Measurements from ENCODE around the gene PRLR.
"Not testable (repeated sequence)": the region's sequence is repeated elsewhere in the genome, so short reads cannot be mapped to it uniquely, and the experiment has no call there.

PRLR gene

DNA sequence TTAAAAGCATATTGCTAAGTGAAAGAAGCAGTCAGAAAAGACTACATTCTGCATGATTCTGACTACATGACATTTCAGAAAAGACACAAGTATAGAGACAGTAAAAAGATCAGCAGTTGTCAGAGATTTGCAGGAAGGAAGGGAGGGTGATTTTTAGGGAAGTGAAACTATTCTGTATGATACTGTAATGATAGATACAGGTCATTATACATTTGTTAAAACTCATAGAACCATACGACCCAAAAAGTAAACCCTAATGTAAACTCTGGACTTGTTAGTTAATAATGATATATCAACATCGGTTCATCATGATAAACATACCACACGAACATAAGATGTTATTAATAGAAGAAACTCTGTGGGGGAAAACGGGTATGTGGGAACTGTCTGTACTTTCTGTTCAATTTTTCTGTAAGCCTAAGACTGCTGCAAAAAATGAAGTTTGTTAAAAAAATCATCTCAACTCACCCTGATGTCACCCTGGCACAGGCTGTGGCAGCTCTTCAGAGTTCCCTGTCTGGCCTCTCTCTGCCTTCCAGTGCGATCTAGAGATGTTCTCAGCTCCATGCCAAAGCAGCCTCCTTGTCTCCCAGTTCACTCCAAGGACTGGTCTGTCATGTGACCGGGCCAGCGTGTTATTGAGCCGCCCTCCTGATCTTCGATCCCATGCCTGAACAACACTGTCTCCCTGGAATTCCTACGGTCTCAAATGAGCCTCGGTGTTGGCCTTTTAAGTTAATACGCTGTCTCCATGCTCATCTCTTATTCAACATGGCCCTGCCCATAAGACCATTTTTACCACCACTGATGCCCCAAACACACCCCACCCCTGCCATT is 35.4 kb downstream of the PRLR start:
- no peak for DNase-seq

DNA sequence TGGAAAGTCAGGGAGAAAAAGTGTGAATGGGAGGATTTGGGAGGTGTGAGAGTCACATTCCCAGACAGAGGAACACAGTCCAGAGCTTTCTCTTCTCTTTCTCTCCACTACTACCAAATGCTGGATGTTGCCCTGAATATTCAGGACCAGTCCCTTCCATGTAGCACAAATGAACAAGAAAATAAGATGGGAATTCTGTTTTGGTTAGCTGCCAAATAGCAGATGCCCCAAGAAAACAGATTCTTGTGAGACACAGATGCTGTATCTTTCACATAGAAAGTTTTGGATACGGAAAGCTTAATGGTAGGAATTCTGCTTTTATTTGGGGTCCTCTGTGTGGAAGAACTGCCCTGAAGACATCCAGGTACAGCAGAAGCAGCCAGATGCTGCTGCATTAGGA is 37.8 kb downstream of the PRLR start:
- DNase-seq = no peak

- DNase-seq = not testable (repeated sequence)
Observed at GRCh38 chr5:35189801-35190200, 40.5 kb downstream of the PRLR start.

DNA sequence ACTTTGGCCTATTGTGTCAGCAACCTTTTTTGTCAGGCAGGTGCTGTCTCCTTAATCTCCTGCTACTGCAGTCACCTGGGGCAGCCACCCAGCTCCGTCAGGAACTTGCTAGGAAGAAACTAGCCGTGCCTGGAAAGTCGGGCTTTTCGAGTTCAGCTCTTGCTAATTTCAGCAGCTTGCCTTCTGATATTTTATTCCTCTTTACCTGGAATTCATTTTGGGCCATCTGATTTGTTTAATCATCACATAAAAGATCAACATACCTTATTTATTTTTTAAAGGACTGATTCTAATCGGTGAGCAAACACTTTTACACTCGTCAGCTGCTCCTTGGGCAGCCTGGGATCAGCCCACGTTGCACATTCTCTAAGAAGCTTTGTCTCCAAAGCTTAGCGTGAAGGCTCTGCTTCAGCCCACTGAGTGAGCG is 42.2 kb downstream of the PRLR start:
- DNase-seq = no peak

GRCh38 chr5:35187621-35188020 is 42.7 kb downstream of the PRLR start:
- DNase-seq = not testable (repeated sequence)

DNA sequence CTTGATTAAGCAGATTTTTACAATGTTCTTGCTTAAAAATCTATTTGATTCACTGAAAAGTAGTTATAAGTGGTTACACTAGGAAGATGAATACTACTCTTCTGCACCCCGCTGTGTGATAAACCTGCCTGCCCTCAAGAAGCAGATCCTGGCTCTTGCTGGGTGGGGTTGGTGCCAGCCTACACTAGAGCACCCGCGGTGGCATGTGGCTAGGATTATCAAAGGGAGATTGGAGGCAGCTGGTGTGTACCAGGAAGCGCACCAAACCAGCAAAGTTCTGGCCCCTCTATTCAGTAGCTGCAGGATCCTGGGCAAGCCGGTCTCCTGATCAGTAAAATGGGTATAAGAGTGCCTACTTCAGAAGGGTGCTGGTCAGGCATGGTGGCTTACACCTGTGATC is 43.5 kb downstream of the PRLR start:
- DNase-seq = no peak

DNA sequence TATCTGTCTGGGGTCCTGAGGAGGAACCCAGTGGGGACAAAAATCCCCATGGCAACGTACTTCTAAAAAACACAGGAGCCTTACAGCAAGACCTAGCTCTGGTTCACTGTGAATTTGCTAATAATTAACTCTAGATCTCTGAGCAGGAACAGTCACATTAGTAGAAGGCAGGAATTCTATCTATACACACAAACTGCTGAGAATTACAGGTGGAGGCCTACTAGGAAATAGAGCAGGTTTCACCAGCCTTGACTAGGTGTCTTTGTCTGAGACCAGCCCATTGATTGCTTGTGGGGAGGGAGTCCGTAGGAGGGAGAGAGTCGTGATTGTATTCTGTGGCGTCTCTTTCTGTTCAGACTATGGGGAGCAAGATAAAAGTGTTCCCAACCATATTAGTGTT is 44.8 kb downstream of the PRLR start:
- DNase-seq = no peak

- no peak for DNase-seq
Observed at GRCh38 chr5:35183556-35183955, 46.7 kb downstream of the PRLR start.

- DNase-seq = peak; percentile 43
Observed at GRCh38 chr5:35182910-35183535, 47.3 kb downstream of the PRLR start.

DNA sequence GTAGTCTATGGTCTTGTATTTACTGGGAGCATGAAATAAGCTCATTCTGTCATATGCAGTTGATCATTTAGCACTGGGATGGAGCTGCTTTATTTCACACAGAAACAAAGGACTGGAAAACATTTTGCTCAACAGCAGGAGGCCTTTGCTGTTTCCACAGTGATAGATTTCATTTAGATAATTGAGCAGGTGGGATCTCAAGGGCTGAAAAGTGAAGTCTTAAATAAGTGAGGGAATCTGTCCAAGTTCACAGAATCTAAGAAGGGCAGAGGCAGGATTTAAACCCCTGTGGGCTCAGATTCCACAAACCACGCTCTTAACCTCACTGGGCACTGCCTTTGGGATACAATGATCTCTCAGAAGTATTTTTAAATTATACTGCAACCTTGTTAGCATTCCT is 47.8 kb downstream of the PRLR start:
- no peak for DNase-seq

- no peak for DNase-seq
Observed at GRCh38 chr5:35180046-35180445, 50.2 kb downstream of the PRLR start.

DNA sequence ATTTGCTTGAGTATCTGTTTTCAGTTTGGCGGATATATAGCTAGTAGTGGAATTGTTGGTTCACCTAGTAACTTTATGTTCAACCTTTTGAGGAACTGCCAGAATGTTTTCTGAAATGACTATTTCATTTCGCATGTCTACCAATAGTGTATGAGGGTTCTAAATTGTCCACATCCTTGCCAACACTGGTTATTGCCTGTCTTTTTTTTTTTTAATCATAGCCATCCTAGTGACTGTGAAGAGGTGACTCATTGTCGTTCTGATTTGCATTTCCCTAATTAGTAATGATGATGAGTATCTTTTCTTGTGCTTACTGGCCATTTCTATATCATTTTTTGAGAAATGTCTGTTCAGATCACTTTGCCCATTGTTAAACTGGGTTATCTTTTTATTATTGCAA is 52.5 kb downstream of the PRLR start:
- no peak for DNase-seq

- DNase-seq = no peak
Observed at GRCh38 chr5:35172533-35172932, 57.8 kb downstream of the PRLR start.

DNA sequence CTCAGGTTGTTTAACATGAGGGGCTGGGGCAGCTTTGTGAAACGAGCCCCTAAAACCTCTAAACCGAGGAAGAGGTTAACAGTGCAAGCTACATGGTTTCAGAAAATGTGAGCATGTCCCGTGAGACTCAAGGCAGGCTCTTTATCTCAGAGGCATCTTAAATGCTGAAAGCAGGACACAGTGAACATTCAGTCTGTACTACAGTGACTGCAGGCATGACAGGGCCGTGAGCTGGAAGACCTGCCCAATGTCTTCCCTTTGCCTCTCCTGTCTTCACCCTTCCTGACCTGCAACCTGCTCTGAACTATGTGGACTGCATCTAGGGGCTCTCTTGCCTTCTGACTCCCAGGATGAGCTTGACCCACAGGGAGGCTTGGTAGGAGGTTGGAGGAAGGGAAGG is 58.3 kb downstream of the PRLR start:
- no peak for DNase-seq

- no peak for DNase-seq
Observed at GRCh38 chr5:35171078-35171477, 59.2 kb downstream of the PRLR start.

DNA sequence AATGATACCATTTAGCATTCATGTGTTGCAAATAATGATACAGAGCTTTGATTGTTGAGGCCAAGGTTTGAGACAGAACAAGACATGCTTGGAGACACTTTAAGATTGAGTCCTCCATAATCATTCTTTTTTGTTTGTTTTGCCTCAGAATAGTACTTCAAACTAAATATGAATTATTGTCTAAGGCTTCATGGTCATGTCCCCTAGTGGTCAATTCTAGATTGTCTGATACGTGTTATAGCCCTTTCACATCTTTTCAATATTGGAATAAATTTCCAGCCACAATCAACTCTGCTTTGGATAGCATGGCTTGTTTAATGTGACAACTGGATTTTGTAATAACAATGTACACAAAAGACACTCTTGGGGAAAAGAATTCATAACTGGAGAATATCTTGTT is 64.2 kb downstream of the PRLR start:
- DNase-seq = no peak

- no peak for DNase-seq
Observed at GRCh38 chr5:35164860-35165542, 65.3 kb downstream of the PRLR start.

GRCh38 chr5:35163710-35164033 is 66.6 kb downstream of the PRLR start:
- no peak for DNase-seq

DNA sequence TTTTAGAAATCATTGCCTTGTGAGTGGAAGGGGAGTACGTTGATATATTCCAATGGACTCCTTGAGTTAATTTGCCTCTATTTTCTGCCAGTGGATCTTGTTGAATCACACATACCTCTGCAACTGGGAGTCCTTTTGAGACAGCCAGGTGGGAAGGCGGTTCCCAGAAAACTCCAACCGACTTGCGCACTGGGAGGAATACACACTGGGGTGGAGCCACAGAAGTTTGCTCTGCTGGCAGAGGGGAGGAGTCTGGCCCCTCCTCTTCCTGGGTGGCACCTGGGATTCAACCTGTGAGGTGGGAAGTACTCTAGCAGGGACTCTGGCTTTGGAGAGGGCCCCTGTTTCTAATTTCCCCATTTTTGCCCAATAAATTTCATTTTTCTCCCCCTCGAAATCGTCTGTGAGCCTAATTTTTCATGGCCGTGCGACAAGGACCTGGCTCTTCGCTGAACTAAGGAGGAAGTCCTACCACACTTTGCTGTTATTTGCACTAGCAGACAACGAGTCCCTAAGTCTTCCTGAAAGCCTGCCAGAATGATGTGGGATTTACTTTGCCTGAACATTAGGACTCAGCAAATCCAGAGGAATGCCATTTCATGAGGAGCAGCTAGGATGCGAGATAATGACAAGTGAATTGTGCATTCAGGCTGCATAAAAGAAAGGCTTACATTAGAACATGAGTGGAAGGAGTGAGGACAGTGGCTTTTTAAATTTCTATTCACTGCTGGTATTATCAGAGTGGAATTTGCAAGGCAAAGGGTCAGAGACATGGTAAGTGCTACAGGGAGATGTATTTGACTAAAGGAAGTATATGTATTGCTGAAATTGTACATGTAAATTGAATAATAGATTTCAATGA is 67.2 kb downstream of the PRLR start:
- DNase-seq = no peak

- no peak for DNase-seq
Observed at GRCh38 chr5:35161652-35162273, 68.5 kb downstream of the PRLR start.

- DNase-seq = no peak
Observed at GRCh38 chr5:35160486-35161116, 69.7 kb downstream of the PRLR start.

- no peak for DNase-seq
Observed at GRCh38 chr5:35159370-35159742, 70.9 kb downstream of the PRLR start.

Data from NCI-H1694 treated with DMSO at 0.1 percent for 48 hours (cell line).